ELR (cell line): ENCODE measurements around the gene WAS.

ENCODE experiments used
- DNase-seq: peaks from one replicate; pipeline ENCODE4 v3.0.0-alpha.2; 2015; ENCODE audit warnings: low read depth

The WAS gene

DNA sequence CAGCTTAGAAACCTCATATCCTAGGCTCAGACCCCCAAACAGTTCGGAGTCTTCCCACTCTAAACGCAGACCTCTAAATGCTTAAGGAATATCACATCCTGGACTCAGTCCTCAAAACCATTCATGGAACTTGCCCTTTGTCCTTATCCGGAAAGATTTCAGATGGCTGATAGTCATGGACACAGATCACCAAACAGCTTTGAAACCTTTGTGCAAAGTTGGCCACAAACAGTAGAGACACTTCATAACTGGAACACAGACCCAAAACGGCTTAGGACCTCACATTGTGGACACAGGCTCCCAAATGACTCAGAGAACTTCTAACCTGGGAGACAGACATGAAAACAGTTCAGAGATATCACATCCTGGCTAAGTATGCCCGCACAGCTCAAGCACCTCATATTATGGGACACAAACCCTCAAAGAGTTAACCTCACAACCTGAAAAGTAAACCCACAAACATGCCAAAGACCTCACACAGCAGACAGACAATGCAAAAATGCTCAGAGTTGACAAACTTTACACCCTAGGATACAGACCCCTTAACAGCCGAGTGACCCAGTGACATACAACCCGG lies 28.4 kb downstream of the WAS start:
- no peak for DNase-seq

DNA sequence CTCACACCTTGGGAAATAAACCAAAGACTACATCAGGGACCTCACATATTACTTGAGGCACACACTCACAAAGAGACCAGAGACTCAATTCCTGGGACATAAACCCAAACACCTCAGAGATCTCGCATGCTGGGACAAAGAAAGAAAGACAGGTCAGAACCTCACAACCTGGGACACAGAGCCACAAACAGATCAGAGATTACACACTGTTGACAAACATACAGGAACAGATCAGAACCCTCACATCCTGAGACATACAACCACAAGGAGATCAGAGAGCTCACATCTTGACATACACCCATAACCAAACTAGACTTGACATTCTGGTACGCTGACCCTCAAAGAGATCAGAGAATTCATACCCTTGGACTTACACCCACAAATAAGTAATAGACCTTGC lies 30.2 kb downstream of the WAS start:
- DNase-seq = no peak

DNA sequence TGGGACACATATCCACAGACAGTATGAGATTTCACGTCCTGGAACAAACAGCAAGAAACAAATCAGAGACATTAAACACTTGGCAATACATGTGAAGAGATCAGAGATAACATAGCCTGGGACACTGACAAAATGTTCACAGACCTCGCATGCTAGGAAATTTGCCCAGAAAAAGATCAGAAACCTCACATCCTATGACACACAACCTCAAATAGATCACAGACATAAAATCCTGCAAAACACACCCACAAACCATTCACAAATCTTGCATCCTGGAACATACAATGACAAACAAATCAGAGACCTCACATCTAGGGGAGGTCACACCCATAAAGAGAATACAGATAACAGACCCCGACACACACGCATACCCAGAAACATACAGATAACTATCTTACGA lies 31.0 kb downstream of the WAS start:
- DNase-seq = no peak

DNA sequence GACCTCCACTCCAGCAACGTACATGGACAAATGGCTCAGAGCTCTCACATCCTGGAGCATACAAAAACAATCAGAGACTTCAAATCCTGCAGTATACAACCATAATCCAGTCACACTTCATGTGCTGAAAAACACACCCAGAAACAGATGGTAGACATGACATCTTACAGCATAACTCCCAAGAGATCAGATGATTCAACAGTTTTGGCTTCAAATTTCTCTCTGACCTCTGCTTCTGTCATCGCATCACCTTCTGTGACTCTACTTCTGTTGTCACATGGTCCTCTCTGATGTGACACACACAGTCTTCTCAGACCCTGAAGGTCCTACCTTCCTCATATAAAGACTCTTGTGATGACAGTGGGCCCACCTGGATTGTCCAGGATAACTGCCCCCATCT lies 31.5 kb downstream of the WAS start:
- no peak for DNase-seq

DNA sequence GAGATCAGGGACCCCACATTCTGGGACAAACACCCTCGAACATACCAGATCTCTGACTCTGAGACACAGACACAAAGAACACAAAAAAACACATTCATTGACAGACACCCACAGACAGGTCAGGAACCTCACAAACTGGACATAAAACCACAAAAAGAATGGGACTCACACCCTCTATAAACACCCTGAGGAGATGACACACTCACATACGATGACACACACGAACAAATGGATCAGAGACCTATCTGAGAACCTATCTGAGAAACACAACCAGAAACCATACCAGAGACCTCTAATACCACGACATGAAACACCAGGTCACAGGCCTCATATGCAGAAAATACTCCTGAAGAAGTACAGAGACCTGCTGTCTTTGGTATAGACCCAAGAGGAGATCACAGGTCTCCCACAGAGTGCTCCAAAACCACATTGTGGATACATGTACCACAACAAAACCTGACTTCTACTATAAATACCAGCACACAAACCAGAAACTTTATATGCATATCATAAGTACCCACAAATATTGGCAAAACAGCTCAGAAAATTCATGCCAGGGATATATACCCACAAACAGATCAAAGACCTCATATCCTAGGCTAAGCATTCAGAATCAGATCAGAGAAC lies 32.4 kb downstream of the WAS start:
- peak; percentile 30 for DNase-seq

DNA sequence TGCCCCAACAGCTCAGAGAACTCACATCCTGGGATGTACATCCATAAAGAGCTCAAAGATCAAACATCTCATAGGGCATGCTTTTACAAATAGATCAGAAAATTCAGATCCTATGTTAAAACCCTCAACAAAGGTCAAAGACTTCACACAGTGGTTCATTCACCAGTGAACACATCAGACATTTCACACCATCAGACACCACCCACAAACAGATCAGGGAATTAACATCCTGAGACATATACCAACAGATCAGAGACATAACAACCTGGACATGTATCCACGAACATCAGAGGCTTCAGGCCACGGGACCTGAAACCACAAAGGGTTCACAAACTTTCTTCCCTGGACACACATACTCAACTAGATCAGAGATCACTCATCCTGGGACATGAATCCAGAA lies 36.4 kb downstream of the WAS start:
- DNase-seq = no peak

DNA sequence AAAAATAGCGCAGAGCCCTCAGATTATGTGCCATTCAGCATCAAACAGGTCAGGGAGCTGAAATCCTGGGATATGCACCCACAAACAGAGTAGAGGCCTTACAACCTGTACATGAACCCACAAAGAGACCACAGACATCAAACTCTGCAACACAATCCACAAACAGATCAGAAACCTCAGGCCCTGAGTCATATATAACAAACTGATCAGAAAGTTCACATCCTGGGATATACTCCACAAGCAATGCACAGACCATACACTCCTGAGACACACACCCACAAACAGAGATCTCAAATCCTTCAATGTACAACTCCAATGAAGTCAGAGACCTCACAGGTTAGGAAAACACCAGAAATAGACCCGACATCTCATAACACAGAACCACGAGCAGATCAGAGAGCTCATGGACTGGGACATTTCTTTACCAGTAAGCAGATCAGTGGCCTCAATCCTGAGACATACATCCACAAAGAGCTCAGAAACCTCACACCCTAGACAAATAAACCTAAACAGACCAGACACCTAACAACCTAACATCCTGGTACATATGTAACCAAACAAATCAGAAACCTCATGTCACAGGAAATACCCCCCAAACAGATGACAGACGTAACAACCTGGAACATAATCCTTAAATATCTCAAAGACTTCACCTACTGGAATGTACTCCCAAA lies 37.1 kb downstream of the WAS start:
- DNase-seq = no peak

DNA sequence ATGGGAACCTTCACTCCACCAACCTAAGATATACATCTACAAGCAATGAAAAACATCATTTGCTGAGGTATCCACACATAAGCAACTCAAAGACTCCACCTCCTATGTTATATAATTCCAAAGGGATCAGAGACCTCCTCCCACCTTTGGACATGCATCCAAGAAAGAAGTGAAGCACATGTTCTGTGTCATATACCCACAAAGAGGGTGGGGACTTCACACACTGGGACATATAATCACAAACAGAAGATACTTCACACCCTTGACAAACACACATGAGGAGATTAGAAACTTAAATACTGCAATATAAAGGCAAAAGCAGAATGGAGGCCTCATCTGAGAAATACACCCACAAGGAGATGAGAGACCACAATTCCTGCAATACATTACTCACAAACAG lies 38.3 kb downstream of the WAS start:
- DNase-seq = no peak

DNA sequence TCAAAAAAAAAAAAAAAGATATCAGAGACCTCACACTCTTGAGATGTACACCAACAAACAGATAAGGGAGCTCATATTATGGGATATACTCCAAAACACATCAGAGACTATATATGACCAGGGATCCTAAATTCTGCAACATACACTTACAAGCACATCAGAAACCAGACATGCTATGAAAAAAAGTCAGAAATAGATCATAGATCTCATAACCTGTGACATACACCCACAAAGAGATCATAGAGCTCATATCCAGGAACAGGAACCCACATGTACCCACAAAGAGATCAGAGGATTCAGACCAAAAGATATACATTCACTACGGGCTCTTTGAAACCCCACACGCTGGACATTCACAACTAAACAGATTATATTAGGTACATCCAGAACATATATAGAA lies 43.0 kb downstream of the WAS start:
- no peak for DNase-seq

DNA sequence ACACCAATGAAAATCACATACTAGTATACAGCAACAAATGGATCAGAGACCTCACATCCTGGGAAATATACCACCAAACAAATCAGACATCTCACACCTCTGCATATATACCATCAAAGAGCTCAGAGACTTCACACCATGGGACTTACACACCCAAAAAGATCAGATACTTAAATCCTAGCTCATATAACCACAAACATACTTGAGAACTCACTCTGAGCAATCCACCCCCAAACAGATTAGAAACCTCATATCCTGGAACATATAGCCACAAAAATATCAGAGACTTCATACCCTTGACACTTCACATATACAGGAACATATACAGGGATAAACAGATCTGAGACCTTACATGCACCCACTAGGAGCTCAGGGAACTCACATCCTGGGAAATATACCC lies 45.1 kb downstream of the WAS start:
- no peak for DNase-seq

DNA sequence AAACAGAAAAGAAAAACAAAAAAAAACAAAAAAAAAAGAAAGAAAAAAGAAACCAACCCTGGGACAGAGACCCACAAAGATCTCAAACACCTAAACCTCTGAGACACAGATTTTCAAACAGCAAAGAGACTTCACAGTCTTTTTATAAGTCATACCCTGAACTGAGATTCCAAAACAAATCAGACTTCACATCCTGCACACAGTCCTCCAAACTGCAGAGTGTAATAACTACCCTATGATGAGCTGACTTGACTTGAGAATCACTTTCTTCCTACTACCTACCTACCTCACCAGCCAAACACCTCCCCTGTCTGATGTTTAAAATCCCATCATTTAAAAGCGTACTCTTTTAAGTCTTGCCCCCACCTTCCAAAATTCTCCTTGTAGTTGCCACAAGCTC lies 52.7 kb downstream of the WAS start:
- no peak for DNase-seq

DNA sequence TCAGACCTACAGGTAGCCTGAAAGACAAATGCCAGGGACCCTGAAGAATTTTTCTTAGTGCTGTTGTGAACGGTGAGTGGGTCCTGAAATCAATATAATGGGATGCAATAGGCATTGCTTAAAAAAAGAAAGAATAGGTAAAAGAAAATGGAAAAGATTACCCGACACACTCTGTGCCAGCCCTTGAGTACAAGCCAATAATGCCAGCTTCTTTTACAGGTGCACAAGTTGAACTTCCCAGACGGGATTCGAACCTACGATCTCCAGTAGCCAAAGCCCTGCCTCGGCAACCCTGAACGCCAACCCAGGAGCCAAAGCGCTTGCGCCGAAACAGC lies 53.2 kb downstream of the WAS start:
- DNase-seq = no peak

DNA sequence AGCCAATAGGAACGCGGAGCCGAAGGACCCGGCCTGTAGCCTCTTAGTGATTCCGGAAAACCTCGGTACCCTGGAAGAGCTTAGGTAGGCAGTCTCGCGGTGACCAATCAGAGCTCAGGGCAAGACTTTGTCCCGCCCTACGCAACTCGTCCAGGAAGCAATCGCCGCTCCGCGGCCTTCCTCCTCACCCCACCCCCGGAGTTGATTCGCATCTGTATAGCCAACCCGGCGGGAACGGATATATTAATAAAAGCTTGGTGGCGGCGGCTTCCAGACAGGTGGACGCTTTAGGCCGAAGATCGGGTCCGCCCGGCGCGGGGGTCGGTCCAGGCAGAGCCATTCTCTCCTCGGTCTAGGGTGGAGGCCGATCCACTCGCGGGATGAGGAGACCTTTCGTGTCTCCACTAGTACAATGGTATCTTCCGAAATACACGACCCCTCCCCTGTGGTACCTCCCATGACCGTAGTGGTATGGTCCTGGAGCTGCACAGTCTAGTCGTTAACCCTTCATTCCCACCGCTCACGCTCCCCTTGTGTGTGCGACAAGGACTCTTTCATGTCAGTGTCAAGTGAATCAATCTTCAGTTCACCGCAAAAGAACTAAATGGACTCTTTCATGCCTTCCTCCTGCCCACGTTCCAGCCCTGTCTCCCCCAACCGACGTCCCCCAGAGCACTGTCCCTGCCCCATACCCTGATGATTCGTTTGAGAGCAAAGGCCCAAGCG lies 53.8 kb downstream of the WAS start:
- peak; percentile 96 for DNase-seq

DNA sequence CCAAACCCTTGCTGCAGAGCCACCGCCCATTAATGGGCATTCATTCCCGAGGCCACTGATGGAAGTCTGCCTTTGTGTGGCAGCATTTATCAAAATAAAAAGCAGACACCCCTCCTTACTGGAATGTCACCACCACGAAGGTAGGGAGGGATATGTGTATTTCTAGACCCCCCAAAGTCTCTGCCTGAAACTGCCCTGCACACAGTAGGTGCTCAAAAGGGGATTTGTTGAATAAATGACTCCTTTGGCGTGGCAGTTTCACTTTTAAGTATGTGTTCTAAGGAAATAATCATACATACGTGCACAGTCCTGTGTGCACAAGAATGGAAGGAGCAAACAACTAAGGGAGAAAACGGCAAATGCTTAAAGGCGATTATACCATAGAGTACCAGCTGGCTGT lies 54.3 kb downstream of the WAS start:
- DNase-seq = no peak
